GM12864 (cell line): ENCODE results near the gene CFAP46.
"Not testable (repeated sequence)": the region's sequence is repeated elsewhere in the genome, so short reads cannot be mapped to it uniquely, and the experiment has no call there.

Experiments
- DNase-seq: peaks from one replicate; pipeline ENCODE4 v3.0.0-alpha.2; 2011; ENCODE audit warnings: low read depth
- H3K4me3 ChIP-seq: 2 replicates; pipeline ENCODE4 v1.5.1; 2011; ENCODE audit warnings: mild to moderate bottlenecking, low read depth, low read length, control low read depth
- TF ChIP-seq, protein P1 (sequence below): IDR thresholded peaks from 2 replicates; pipeline ENCODE4 v1.5.1; 2011; ENCODE audit warnings: low read depth, mild to moderate bottlenecking, moderate library complexity, low read length, control low read depth, inconsistent platforms; ENCODE audit errors: missing control alignments

The CFAP46 gene

GRCh38 chr10:132892004-132892403, 50.4 kb downstream of the CFAP46 start:
- no peak for DNase-seq

DNA sequence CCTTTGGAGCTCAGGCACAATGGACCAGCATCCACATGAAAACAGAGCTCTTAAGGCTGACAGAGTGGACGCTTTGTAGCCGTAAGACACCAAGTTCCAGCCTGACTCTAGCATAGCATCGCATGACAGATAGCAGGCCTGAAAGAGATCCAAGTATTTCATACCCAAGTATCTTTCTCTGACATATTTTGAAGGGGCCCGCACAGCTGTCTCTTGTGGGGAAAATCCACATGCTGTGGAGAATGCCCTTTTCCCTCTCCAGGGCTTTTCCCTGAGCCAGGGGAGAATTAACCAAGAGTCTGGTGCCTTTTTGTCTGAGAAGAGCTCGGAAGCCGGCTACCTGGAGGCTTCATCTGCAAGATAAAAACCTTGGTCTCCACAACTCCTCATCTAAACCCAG, 51.0 kb downstream of the CFAP46 start:
- TF ChIP-seq, protein P1, sequence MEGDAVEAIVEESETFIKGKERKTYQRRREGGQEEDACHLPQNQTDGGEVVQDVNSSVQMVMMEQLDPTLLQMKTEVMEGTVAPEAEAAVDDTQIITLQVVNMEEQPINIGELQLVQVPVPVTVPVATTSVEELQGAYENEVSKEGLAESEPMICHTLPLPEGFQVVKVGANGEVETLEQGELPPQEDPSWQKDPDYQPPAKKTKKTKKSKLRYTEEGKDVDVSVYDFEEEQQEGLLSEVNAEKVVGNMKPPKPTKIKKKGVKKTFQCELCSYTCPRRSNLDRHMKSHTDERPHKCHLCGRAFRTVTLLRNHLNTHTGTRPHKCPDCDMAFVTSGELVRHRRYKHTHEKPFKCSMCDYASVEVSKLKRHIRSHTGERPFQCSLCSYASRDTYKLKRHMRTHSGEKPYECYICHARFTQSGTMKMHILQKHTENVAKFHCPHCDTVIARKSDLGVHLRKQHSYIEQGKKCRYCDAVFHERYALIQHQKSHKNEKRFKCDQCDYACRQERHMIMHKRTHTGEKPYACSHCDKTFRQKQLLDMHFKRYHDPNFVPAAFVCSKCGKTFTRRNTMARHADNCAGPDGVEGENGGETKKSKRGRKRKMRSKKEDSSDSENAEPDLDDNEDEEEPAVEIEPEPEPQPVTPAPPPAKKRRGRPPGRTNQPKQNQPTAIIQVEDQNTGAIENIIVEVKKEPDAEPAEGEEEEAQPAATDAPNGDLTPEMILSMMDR: no peak
- DNase-seq: no peak
- no peak overlapping the region for H3K4me3 ChIP-seq

More at GRCh38 chr10:132892004-132892403, 50.4 kb downstream of the CFAP46 start:
- TF ChIP-seq, protein P1: no peak
- no peak overlapping the region for H3K4me3 ChIP-seq

- DNase-seq: no peak
These were observed 52.1 kb downstream of the CFAP46 start for GRCh38 chr10:132890301-132890700.

GRCh38 chr10:132889556-132889955, 52.8 kb downstream of the CFAP46 start:
- TF ChIP-seq, protein P1: no peak
- H3K4me3 ChIP-seq: no peak overlapping the region
- DNase-seq: no peak

More at GRCh38 chr10:132890301-132890700, 52.1 kb downstream of the CFAP46 start:
- TF ChIP-seq, protein P1: no peak
- H3K4me3 ChIP-seq: no peak overlapping the region

- TF ChIP-seq, protein P1: no peak
- DNase-seq: no peak
- no peak overlapping the region for H3K4me3 ChIP-seq
These were observed 53.4 kb downstream of the CFAP46 start for GRCh38 chr10:132888898-132889490.

DNA sequence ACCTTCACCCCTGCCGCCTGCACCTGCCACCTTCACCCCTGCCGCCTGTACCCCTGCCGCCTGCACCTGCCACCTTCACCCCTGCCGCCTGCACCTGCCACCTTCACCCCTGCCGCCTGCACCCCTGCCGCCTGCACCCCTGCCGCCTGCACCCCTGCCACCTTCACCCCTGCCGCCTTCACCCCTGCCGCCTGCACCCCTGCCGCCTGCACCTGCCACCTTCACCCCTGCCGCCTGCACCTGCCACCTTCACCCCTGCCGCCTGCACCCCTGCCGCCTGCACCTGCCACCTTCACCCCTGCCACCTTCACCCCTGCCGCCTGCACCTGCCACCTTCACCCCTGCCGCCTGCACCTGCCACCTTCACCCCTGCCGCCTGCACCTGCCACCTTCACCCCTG, 53.9 kb downstream of the CFAP46 start:
- not testable (repeated sequence) for DNase-seq, H3K4me3 ChIP-seq

DNA sequence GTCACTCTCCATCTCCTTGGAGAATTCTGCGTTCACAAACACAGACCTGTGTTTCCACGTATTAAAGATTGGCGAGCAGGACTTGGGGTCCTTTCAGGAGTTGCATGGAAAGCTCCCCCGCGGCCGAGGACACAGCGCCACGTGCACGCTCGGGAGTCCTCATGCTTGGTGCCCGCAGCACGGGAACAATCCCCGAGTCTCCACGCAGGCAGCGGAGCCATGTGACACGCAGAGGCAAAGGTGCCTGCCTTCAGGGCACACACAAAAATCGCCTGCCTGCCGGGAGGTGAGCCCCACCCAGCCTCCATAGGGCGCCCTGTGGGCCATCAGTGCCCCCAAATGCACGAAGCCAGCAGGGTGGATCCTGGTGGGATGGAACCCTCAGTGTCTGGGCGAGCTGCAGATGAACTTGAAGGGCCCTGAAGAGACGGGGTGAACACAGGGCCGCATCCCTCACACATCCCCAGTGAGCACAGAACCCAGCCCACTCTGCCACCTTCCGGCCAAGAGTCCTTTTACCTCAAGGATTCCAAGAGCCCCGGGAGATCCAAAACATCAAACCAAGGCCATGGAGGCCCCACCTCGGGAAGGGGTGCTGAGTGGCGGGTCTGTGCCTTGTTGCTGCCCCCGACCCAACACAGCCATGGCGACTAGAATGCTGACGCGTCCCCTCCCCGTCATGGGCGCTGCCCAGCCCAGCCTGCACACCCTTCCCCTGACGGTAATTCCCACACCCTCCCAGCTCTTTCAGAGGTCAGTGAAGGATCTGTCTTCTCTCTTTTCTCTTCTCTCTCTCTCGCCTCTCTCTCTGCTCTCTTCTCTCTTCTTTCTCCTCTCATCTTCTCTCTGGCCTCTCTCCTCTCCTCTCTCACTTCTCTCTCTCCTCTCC, 55.9 kb downstream of the CFAP46 start:
- DNase-seq: no peak
- H3K4me3 ChIP-seq: no peak overlapping the region
- TF ChIP-seq, protein P1: no peak
